SKM-1 treated with dmso at 0.1 percent for 144 hours (cell line): Measurements from ENCODE around the gene SOS1.
A peak's percentile ranks its signal among the peaks of the same experiment; 100 is the strongest.
"Not testable (repeated sequence)": the region's sequence is repeated elsewhere in the genome, so short reads cannot be mapped to it uniquely, and the experiment has no call there.

ENCODE experiments used
- DNase-seq: peaks from one replicate; lab custom pipeline; 2025; ENCODE audit not compliant: unreplicated experiment; lab: John Stamatoyannopoulos, UW

SOS1 gene

GRCh38 chr2:39120771-39121522, at the start of gene SOS1:
SOS1 (minus strand) TSS chr2:39121051; CDS start chr2:39120422, 629 bp downstream.
- DNase-seq, result peak; percentile 92

- DNase-seq, result no peak
Measured at GRCh38 chr2:39164089-39164488, 43.2 kb upstream of the SOS1 start.

GRCh38 chr2:39160982-39161381, 40.1 kb upstream of the SOS1 start:
- DNase-seq, result no peak

GRCh38 chr2:39159283-39159682, 38.4 kb upstream of the SOS1 start:
- no peak for DNase-seq

- no peak for DNase-seq
Measured at GRCh38 chr2:39158351-39158750, 37.5 kb upstream of the SOS1 start.

GRCh38 chr2:39156846-39157245, 36.0 kb upstream of the SOS1 start:
- no peak for DNase-seq

- no peak for DNase-seq
Measured at GRCh38 chr2:39156107-39156506, 35.3 kb upstream of the SOS1 start.

- DNase-seq, result not testable (repeated sequence)
Measured at GRCh38 chr2:39155573-39155972, 34.7 kb upstream of the SOS1 start.

- no peak for DNase-seq
Measured at GRCh38 chr2:39154944-39155343, 34.1 kb upstream of the SOS1 start.

GRCh38 chr2:39153312-39153711, 32.5 kb upstream of the SOS1 start:
- DNase-seq, result no peak

GRCh38 chr2:39152504-39152903, 31.7 kb upstream of the SOS1 start:
- DNase-seq, result no peak

GRCh38 chr2:39150890-39151497, 30.1 kb upstream of the SOS1 start:
- DNase-seq, result no peak

GRCh38 chr2:39150102-39150562, 29.3 kb upstream of the SOS1 start:
- DNase-seq, result no peak

GRCh38 chr2:39146630-39147029, 25.8 kb upstream of the SOS1 start:
- DNase-seq, result no peak

- DNase-seq, result no peak
Measured at GRCh38 chr2:39145906-39146421, 25.1 kb upstream of the SOS1 start.

- no peak for DNase-seq
Measured at GRCh38 chr2:39144416-39144815, 23.6 kb upstream of the SOS1 start.

- DNase-seq, result no peak
Measured at GRCh38 chr2:39142904-39143605, 22.2 kb upstream of the SOS1 start.

- no peak for DNase-seq
Measured at GRCh38 chr2:39141334-39142271, 20.8 kb upstream of the SOS1 start.

- not testable (repeated sequence) for DNase-seq
Measured at GRCh38 chr2:39140948-39141333, 20.1 kb upstream of the SOS1 start.

GRCh38 chr2:39140322-39140847, 19.5 kb upstream of the SOS1 start:
- peak; percentile 78 for DNase-seq
